T follicular helper cell (primary cell): ENCODE measurements around the gene POU2F1.

Source experiments
- DNase-seq: peaks from one replicate; pipeline ENCODE4 v3.0.0-alpha.2; 2020; ENCODE audit warnings: low read depth

The POU2F1 gene

DNA sequence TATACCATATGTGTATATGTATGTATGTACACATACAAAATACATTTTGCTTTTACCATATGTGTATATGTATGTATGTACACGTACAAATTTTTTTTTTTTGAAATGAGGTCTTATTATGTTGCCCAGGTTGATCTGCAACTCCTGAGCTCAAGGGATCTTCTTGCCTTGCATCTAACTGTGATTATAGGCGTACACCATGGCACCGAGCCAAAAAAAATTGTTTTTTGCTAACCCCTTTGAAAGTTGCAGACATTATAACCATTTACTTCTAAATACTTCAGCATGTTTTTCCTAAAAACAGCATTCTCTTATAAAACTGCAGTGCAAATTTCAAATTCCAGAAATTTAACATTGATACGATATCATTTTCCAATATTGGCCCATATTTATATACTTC lies 147.0 kb downstream of the POU2F1 start:
- DNase-seq = no peak

DNA sequence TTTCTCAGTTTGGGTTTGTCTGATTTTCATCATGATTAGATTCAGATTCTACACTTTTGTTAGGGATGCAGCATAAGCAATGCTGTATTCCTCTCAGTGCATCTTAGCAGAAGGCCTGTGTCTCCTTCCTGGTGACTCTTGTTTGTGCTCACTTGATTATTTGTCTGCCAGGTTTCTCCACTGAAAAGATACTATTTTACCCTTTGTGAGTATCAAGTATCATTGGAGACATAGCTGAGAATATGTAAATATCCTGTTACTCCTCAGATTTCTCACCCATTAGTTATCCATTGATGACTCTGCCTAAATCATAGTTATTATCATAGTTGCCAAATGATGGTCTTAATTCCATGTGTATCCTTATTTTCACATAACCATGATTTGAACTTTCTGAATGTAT lies 148.5 kb downstream of the POU2F1 start:
- DNase-seq = no peak

DNA sequence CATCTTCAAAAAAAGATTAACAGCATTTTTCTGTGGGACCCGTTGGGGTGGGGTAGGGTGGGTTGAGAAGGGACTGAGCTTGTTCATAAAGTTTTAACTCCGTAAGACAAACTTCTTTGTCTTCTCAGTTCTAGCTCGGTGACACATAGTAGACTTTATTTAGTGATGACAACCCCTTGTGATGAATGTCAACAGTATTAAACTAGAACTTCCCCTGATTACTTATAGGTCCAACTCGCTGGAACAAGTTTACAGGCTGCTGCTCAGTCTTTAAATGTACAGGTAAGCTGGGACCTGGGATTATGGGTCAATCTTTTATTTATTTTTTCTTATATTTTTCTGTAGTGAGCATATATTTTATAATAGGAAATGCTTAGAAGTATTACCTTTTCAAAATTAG lies 149.2 kb downstream of the POU2F1 start:
- no peak for DNase-seq

DNA sequence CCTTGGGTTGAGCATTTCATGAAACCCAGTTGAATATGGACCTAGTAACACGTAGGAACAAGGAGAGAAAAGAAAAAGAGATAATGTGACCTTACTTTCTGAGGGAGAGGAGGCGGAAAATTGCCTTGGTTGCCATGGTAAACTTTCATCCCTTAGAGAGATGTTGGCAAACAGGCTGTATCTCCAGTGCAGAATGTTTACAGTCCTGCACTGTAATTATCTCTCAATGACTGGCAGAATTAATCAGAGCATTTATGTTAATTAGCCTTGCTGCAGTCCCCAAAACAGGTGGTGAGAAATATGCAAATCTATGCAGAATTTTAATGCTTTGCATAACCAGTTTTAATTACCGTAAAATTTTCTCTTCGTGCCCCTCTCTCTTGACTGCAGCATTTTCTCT lies 150.3 kb downstream of the POU2F1 start:
- DNase-seq = no peak

DNA sequence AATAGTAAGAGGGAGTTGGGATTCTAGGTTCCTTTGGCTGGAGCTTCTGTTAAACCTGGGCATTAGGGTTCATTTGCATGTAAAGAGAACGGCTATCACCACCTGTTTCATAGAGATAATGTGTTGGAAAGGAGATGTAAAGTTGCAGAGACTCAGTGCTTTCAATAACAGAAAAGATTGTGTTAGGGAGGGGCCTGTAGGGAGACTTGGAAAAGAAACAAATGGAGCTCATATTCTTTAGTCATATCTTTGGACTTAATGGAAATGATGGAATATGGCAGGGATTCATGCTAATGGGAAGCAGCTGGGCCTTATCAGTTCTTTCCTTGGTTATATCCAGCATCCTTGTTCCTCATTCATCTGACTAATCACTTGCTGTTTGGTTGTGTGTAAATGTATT lies 152.7 kb downstream of the POU2F1 start:
- DNase-seq = no peak

DNA sequence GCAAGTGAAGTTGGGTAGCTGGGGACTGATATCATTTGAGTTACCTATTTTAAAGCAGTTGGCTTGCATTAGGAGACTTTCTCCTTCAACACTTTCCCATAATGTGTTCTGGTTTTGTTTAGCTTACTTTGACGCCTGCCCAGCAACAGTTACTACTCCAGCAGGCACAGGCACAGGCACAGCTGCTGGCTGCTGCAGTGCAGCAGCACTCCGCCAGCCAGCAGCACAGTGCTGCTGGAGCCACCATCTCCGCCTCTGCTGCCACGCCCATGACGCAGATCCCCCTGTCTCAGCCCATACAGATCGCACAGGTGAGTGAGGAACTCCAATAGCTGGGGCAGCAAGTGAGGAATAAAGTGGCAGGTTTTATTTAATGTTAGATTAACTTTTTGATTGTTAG lies 153.3 kb downstream of the POU2F1 start:
- DNase-seq = no peak

DNA sequence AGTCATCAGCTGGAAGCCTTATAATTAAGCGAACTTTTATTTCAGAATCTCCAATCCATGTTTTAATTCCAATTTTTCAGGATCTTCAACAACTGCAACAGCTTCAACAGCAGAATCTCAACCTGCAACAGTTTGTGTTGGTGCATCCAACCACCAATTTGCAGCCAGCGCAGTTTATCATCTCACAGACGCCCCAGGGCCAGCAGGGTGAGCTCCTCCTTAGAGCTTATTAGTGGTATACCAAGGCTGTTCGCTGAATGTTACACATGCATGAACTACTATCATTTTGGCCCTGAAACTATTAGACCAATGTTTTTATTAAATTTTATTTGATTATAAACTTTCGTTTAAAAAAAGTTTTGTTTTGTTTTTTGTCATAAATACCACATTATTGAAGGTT lies 155.3 kb downstream of the POU2F1 start:
- DNase-seq = no peak

DNA sequence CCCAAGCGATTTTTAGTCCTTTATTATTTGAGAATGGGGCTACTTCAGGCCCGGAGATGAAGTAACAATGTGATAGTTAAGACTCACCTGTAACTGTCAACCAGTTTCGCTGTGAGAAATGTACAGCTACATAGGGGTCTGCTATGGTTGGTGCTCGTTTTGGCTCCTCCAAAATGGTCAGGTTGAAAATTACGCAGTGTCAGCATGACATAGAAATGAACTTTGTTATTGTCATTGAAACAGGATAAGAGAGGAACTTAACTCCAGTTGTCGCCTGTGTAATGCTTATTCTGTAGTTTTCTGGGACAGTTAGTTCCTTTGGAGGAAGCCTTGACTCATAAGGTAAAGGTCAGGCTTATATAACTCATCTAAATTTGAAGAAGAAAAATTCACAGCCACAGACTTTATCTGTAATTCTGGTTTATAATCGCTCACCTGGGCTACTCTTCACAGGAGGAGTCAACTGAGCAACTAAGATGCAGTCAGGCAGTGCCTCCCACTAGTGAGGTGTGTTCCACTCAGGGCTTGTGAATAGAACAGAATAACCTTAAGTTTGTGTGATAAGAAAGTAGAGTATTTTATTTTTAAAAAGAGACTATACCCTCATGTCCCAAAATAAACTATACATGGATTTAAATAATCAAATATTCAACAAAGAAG lies 166.7 kb downstream of the POU2F1 start:
- no peak for DNase-seq

DNA sequence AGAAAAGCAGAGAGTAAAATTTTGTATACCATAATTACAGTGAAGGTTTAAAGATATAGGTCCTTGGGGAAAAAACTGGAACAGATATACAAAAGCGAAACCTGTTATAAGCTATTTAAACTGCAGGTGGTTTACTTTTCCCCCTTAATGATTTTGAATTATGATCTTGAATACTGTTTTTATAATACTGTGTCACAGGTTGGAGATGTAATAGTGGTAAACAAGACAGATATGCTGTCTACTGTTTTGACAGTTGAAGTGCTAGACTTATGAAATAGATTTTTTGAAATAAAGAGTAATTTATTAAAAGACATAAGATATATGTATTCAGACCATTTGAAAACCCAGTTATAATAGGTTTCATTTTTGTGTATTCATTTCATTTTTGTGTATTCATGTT lies 168.3 kb downstream of the POU2F1 start:
- no peak for DNase-seq

DNA sequence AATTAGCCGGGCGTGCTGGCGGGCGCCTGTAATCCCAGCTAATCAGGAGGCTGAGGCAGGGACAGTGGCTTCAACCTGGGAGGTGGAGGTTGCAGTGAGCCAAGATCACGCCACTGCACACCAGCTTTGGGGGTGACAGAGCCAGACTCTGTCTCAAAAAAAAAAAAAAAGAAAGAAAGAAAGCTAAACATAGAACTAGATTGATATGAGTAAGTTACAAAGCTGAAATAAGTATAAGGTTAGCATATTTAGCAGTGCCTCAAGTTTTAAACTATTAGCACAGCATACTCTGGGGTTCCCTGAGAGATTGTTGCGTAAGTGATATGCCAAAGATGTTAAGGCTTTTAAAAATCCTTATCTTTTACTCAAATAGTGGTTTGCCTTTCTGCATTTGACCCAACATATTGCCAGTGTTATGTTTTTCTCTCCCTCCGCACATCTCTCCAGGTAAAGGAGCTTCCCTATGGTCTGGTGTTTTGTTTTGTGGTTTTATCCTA lies 171.6 kb downstream of the POU2F1 start:
- DNase-seq = no peak

DNA sequence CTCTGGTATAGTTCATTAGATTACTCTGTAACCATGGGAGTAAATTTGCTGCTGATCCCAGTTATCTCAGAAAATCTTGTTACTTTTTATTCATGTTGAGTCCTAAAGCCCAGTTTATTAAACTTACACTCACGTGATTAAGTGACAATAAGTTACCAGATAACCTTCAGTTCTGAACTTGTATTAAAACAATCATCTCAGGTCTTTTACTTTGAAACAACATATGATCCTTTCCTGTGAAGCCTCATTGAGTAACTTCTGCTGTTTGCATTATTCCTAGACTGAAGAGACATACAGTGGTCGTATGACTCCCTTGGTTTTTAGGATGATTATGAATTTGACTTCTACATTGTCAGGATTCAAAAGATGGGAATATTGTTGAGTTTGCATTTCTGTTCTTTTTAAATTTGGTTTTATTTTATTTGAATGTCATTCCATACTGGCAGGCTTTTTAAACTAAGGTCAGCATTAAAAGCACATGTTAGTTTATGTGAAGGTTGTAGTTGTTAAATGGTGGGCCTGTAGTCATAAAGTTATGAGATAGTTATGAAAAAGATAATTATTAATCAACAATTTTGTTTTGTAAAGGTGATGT lies 179.8 kb downstream of the POU2F1 start:
- DNase-seq = no peak

DNA sequence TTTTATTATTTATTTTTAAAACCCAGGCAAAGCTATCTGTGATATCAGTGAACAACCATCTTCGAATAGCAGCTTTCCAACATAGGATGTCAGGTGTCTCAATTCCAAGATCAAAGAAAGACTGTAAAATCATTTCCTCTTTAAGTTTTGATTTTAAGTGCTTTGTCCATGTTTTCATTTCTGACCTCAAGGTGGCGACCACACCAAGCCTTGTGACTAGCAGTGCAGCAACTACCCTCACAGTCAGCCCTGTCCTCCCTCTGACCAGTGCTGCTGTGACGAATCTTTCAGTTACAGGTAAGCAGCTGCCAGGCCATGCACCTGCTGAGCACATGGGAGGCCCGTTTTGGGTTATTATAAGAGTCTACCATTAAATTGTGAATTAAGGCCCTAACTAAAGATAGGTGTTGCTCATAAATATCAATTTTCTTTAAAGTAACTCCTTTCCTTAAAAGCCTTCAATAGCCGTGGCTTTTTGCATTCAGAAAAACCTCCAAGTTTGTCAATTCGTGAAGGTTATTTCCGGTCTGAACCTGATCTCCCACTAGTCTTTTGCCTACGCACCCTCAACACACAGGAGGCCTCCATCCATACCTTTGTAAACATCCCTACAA lies 180.7 kb downstream of the POU2F1 start:
- peak; percentile 30 for DNase-seq

DNA sequence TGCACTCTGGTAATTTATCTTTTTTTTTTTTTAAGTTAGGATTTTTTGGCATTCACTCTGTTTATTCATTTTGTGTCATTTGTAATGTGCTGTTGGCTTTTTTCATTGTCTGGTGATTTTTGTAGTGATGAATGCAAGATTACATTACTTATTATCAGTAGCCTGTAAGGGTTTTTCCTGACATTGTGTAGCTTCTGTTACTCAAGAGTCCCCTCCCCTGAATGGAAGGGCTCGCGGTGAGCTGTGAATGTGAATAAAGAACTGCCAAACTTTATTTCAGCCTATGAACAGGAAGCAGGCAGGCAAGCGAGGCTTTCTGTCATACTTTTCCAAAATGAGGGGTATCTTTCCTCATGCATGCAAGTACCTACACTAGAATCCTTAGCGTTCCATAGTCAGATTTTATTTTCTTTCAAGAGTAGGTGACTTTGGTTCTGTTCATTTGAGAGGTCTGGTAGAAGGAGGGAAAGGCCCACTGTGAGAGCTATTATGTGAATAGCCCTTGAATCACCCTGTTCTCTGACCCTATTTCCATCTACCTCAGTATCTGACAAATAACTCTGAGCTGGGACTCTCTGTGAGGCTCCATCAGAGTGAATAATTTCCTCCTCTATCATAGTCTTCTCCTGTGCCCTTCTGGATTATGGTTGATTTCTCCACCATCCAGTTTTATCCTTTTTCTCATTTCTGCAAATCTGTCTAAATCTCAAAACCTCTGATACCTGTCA lies 183.6 kb downstream of the POU2F1 start:
- DNase-seq = no peak

DNA sequence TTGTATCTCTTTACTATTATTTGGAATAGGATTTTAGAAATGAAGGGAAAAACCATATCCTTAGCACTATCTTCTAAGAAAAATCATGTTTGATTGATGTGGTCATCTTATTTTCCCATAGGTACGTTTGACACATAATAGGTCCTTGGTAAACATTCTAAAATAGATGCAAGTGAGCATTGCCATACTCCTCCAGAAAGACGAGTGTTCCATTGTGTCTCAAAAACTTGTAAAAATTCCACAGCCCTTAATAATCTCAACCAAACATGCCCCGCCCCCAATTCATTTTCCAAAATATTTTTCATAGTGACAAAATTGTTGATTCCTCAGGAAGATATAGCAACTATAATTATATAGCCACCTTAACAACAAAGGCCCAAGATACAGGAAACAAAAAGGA lies 184.2 kb downstream of the POU2F1 start:
- DNase-seq = no peak

DNA sequence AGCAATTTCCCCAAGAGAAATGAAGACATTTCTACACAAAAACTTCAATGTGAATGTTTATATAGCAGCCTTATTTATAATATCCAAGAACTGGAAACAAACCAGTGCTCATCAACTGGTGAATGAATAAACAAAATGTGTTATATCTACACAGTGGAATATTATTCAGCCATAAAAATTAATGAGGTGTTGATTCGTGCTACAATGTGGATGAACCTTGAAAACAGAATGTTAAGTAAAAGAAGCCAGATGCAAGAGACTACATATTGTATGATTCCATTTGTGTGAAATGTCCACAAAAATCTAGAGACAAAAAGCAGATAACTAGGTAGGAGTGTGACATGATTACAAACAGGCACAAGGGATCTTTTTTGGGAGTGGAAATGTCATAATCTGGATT lies 187.7 kb downstream of the POU2F1 start:
- DNase-seq = no peak

DNA sequence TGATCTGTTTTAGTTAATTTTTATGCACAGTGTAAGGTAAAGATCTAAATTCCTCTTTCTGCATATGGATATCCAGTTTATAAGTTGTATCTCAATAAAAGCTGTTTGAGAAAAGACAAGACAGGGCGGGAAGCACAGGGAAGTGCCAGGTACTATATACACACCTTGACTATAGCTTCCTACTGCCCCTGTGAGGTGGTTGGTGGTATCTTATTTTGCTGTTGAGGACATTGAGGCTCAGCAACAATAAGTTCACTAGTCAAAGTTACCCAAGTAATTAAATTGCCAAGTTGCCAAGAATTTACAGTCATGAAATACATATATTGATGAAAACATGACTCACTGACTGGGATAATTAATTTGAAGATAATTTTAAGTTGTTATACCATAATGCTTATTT lies 188.5 kb downstream of the POU2F1 start:
- no peak for DNase-seq

DNA sequence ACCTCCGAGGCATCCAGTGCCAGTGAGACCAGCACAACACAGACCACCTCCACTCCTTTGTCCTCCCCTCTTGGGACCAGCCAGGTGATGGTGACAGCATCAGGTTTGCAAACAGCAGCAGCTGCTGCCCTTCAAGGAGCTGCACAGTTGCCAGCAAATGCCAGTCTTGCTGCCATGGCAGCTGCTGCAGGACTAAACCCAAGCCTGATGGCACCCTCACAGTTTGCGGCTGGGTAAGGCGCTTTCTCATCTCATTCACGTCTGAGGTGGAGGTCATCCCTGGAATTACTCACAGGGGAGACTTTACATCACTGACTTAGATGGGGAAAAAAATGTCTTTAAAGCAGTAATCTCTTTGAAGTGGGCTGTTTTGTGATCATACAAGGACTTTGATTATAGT lies 191.4 kb downstream of the POU2F1 start:
- DNase-seq = no peak

DNA sequence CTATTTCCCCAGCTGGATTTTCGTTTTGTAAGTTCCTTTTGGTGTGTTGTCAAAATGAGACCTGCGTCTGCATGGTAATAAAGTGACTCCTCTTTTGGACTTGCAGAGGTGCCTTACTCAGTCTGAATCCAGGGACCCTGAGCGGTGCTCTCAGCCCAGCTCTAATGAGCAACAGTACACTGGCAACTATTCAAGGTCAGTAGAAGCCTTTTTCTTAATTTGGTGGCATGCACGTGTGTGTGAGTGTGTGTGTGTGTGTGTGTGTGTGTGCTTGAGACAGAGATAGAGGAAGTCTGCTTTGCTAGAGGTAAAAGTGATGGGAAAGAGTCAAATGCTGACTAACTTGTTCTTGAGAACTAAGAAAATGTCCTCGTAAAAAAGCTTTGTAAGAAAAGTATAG lies 192.2 kb downstream of the POU2F1 start:
- no peak for DNase-seq

DNA sequence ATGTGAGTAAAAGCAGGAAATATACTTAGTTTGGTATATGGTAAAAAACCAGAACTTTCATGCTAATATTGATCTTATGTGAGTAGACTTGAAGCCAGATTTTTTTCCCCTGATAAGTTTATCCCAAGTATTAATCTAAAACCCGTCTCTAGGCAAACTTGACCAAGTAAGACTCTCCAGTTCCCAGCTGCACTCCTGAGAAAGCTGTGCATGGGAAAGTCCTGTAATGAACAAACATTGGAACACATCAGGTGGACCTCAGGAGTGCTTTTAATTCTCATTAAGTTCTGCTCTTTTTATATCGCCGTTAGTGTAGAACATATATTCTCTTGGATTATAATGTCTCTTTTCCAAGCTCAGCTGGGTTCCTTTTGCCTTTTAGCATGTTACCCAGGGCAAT lies 192.6 kb downstream of the POU2F1 start:
- no peak for DNase-seq

DNA sequence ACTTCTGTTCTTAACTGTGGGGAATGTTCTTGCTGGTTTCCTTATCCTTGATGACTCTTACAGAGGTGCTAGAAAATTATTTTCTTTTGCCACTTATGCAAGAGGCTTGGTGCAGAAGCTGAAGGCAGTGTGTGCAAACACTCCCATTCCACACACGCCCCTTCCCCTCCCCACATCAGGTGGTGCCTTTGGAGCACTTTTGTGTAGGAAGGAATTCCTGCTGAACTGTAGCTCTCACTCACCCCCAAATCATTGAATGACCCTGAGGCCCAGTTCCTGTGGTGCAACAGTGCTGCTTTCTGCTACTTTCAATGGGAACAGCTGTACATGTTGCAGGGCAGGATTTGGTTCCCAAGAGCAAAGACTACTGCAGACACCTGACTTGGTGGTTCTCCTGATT lies 195.8 kb downstream of the POU2F1 start:
- DNase-seq = no peak

DNA sequence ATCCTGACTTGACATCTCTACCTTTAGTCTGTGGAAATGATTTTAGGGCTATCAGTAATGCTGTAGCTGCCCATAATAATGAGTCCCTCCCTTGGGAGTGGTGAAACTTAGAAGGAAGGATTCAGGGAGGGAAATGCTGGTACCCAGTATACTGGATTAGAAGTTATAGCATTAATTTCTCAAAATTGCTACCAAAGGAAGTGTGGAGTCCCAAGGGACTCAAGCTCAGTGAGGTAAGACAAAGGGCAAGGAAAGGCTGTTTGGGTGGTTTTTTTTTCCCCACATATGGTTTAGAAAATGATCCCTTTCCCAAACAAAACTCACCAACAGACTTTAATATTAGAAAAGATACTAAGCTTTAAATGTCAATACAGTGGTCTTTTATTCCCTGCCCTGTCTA lies 197.7 kb downstream of the POU2F1 start:
- no peak for DNase-seq

DNA sequence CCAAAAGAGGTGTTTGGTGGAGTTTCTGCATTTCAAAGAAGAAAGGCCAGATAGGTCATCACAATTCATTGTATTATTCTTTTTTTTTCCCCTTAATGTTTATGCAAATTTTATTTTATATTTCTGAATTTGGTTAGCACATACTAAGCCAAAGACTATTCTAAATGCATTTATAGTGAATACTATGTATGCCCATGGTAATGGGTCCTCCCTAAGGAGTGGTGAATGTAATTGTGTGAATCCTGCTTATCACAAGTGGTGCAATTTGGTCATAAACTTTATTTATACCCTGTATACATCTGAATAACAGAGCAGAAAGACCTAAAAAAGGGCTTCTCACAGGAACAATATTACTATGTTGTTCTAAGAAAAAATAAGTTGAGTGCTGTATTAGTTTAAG lies 198.6 kb downstream of the POU2F1 start:
- no peak for DNase-seq

DNA sequence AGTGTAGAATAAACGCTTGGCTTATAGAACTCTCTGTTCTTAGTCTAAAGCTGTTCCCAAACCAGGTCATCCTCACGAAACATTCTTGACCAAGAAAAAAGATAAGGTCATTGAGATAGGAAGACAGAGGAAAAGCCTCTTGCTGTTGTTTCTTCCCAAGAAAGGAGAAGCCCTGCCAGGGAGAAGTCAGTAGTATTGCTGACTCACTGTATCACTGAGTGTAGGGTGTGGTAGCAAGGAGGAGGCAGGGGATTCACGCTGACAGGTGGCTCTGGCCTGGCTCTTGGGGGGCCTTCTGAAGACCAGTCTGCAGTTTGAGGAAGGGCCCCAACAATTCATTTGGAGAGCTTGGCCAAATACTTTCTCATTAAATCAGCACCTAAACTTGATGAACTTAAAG lies 199.8 kb downstream of the POU2F1 start:
- no peak for DNase-seq
